Kasumi-1 (cell line): ENCODE measurements around the gene ZNF284.

Experiments
- DNase-seq, 2 experiments: peaks; one replicate each; lab custom pipeline; 2025; lab: John Stamatoyannopoulos, UW

ZNF284 gene

GRCh38 chr19:44071824-44072542 is at the start of gene ZNF284:
Gene ZNF284, plus strand, starts transcription at chr19:44072159. Its CDS starts 4,231 bp downstream, at chr19:44076390.
- DNase-seq: peak; percentile 96 to 97

- DNase-seq: no peak
Observed at GRCh38 chr19:44024900-44025216, 47.1 kb upstream of the ZNF284 start.

- DNase-seq: peak; percentile 94
Observed at GRCh38 chr19:44025217-44025936, 46.6 kb upstream of the ZNF284 start, which contains the start of gene ZNF222. Gene ZNF222, plus strand, starts transcription at chr19:44025379. Its CDS starts 58 bp downstream, at chr19:44025437.

- no peak for DNase-seq
Observed at GRCh38 chr19:44026622-44027021, 45.3 kb upstream of the ZNF284 start.

- no peak for DNase-seq
Observed at GRCh38 chr19:44032001-44032610, 39.9 kb upstream of the ZNF284 start.

- DNase-seq: no peak
Observed at GRCh38 chr19:44042147-44042546, 29.8 kb upstream of the ZNF284 start.

GRCh38 chr19:44050740-44051649 is 21.0 kb upstream of the ZNF284 start:
- DNase-seq: no peak

GRCh38 chr19:44051650-44052402 is 20.1 kb upstream of the ZNF284 start, which contains the start of gene ZNF223:
Gene ZNF223, plus strand, starts transcription at chr19:44052036. Its CDS starts 3,141 bp downstream, at chr19:44055177.
- DNase-seq: no peak

GRCh38 chr19:44055870-44056269 is 16.1 kb upstream of the ZNF284 start:
- DNase-seq: no peak

- no peak for DNase-seq
Observed at GRCh38 chr19:44059229-44059628, 12.7 kb upstream of the ZNF284 start.

- no peak for DNase-seq
Observed at GRCh38 chr19:44061038-44061437, 10.9 kb upstream of the ZNF284 start.

GRCh38 chr19:44066305-44066704 is 5.7 kb upstream of the ZNF284 start:
- DNase-seq: no peak

GRCh38 chr19:44069415-44069814 is 2.5 kb upstream of the ZNF284 start:
- DNase-seq: no peak

GRCh38 chr19:44072543-44073401 is 813 bp downstream of the ZNF284 start:
- peak in 1 of 2 experiments; percentile 6 for DNase-seq

GRCh38 chr19:44076325-44076724 is 4.4 kb downstream of the ZNF284 start:
- no peak for DNase-seq

- no peak for DNase-seq
Observed at GRCh38 chr19:44092108-44092507, 20.1 kb downstream of the ZNF284 start.

GRCh38 chr19:44093931-44094765 is 22.2 kb downstream of the ZNF284 start, which contains the start of gene ZNF224:
Gene ZNF224, plus strand, starts transcription at chr19:44094361. Its CDS starts 3,513 bp downstream, at chr19:44097874.
- DNase-seq: peak; percentile 95 to 96

- DNase-seq: no peak
Observed at GRCh38 chr19:44107751-44108150, 35.8 kb downstream of the ZNF284 start.

GRCh38 chr19:44109458-44109857 is 37.5 kb downstream of the ZNF284 start:
- DNase-seq: no peak
